Measurements from ENCODE around the gene IMP4. TPM values are rescaled to one million over a fixed set of nuclear protein-coding genes. Genes with fewer than 3 reads are reported as not detected.
"Not testable (repeated sequence)": the region's sequence is repeated elsewhere in the genome, so short reads cannot be mapped to it uniquely, and the experiment has no call there.

The IMP4 gene, protein sequence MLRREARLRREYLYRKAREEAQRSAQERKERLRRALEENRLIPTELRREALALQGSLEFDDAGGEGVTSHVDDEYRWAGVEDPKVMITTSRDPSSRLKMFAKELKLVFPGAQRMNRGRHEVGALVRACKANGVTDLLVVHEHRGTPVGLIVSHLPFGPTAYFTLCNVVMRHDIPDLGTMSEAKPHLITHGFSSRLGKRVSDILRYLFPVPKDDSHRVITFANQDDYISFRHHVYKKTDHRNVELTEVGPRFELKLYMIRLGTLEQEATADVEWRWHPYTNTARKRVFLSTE
- 37.5 TPM for total RNA-seq

DNA sequence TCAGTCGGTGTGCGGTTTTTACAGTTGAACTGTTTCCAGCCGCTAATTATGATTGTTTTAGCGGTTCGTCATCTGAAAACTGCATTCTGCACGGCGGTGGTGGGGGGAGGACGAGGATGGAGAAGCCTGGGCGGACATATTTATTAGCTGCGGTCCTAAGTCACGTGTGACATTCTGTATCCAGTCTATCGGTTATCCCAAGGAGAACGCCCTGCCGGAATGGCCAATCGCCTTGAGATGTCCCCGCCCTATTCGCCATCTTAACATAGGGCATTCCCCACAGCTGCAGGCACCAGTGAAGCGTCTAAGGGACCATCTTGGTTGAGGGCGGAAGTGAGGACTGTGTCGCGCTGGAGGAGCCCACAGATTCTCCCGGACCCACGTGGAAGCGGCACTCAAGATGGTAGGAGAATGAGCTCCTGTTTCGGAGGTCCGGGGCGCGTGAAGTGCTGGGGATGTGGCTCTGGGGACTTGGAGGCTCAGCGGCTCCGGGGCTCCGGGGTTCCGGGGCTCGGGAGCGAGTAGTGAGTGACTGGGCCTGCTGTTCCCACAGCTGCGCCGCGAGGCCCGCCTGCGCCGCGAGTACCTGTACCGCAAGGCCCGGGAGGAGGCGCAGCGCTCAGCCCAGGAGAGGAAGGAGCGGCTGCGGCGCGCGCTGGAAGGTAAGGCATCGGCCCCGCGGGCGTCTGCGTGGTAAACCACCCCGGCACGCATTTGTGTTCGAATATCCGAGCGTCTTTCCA lies at the start of gene IMP4:
TSS of gene IMP4 (plus strand) at position 365 of the 743 bp plus-strand sequence. CDS start at position 401, 36 bp downstream.
- FAIRE-seq (peak; percentile 69), DNase-seq (ENCODE audit: low spot score in 2 of 2) (peak; percentile 91 to 95)

DNA sequence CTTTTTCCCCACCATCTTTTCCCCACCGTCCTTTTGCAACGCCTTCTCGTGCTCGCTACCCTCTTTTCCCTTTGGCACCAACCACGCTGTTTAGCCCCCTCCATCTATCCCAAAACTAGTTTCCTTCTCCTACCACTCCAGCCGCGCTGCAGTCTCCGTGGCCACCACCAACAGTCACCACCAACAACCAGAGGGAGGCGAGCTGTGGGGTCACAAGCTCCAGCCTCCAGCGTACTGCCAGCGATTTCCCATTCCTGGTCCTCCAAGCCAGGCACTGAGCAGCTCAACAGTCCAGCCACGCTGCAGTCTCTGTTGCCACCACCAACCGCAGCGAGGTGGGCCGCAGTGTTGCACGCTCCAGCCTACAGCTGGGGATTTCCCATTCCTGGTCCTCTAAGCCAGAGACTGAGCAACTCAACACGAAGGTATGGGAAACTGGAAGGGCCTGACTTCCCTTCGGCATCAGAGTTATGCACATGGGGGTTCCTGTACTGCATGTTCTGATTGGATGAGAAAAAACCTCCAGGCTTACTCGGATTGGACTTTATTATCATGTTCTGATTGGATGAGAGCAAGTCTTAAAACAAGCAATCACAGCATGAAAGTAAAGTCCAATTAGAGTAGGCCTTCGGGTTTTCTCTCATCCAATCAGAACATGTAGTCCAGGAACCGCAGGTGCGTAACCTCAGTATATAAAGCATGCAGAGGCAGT lies 42.3 kb upstream of the IMP4 start:
- no peak for FAIRE-seq

DNA sequence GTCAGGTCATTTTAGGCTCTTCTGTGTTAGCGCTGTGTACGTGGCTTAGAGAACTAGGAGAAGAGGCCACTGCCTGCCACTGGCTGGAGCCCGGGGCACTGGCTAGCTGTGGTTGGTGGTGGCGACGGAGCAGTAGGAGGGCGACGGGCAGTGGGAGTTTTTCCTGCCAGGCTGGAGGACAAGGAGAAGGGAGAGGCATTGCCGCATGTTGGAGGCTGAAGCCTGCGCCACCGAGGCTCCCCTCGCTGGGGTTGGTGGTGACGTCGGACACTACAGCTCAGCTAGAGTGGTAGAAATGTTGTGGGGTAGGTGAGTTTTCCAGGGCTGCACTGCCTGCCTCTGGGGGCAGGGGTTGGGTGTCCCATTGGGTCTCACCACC lies 41.7 kb upstream of the IMP4 start:
- FAIRE-seq (no peak), DNase-seq (ENCODE audit: low spot score in 2 of 2) (no peak)

More for the DNA sequence above, 42.3 kb upstream of the IMP4 start:
- no peak for DNase-seq (ENCODE audit: low spot score in 2 of 2)

DNA sequence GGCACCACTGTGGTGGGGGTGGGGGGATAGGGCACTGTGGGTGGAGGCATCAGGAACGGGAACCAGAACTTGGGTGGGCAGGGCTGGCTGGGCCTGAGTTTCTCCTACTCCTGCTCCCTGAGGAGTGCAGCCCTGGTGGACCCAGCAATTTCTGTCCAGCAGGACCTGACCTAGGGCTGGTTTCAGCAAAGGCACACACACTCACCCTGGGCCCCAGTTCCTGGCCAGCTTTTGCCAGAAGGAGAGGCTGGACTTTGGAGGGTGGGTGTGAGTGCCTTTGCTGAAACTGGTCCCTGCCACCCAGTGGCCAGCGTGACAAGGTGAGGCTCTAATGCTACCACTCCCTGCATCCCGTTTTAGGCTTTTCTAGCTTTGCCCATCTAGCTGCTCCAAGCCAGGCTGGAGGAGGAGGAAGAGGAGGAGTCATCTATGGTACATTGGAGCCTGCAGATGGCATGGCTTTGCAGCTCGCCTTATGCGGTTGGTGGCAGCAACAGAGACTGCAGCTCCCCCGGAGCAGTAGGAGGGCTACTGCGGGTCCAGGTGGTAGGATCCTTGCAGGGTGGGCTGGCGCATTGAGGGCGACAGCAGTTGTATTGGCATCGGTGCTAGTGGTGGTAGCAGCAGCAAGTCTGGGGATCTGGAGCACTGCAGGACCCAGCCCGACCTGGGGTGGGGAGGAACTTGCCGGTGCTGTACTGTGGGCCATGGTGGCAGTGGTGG lies 40.4 kb upstream of the IMP4 start:
- FAIRE-seq = no peak
- DNase-seq (ENCODE audit: low spot score in 2 of 2) = no peak

DNA sequence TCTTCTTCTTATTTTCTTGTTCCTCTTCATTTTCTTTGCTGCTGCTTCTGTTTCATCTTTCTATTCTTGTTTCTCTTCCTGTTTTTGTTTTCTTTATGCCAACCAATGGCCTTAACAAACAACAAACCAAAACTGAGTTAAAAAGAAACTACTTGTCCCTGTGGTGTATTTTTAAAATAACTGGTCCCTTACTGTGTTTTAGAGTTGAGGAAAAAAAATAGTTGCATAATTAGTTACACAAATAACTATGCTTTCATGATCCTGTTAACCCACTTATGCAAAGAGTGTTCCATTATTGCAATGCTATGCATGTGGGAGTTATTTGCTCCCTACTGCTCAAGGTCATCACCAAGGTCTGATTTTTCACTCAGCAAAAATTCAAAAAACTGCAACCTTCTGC lies 39.5 kb upstream of the IMP4 start:
- FAIRE-seq = no peak
- DNase-seq (ENCODE audit: low spot score in 2 of 2) = no peak

DNA sequence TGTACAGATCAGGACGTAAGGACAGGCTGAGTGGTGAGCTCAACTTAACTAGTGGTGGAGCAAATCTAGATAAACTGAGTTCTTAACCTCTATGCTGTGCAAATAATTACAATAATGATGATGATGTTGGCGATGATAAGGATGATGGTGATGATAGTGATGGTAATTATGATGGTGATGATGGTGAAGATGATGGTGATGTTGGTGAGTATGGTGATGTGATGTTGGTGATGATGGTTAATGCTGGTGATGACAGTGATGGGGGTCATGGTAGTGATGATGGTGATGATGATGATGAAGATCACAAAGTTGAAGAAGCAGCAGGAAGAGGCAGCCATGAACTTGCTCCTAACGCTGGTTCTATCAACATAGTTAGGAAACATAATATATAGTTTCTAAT lies 38.0 kb upstream of the IMP4 start:
- DNase-seq (ENCODE audit: low spot score in 2 of 2) = no peak
- FAIRE-seq = no peak

DNA sequence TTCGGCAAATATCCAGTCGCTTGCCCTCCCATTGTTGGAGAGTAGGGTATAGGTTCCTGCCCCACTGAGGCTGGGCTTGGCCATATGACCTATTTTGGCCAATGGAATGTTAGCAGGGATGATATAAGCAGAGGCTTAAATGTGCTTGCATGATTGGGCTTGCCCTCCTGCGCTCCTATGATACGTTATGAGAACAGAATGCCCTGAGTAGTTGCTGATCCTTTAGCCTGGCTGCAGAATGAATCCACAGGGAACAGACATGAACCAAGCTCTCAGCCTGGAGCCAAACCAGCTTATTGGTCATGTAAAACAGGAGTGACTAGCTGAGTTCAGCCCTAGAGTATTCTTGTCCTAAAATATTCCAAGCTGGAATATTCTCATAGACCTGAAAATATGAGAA lies 34.8 kb upstream of the IMP4 start:
- FAIRE-seq (no peak), DNase-seq (ENCODE audit: low spot score in 2 of 2) (no peak)

DNA sequence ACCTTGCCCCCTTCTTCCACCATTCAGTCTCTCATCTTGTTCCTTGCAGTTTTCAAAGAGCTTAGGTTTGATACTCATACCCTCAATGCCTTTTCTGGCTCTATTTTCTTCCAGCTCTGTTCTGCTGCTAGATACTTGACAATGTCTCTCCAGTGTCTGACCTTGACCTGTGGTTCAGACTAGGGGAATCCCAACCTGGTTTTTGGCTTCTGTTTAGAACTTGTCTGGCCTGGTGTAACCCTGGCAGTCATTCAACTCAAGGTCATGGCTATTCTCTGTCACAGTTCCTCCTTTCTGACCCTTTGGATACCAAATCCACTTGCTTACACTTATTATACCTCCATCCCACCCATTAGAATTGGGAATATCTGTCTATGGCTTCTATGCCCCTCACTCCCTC lies 31.8 kb upstream of the IMP4 start:
- FAIRE-seq = no peak
- no peak for DNase-seq (ENCODE audit: low spot score in 2 of 2)

DNA sequence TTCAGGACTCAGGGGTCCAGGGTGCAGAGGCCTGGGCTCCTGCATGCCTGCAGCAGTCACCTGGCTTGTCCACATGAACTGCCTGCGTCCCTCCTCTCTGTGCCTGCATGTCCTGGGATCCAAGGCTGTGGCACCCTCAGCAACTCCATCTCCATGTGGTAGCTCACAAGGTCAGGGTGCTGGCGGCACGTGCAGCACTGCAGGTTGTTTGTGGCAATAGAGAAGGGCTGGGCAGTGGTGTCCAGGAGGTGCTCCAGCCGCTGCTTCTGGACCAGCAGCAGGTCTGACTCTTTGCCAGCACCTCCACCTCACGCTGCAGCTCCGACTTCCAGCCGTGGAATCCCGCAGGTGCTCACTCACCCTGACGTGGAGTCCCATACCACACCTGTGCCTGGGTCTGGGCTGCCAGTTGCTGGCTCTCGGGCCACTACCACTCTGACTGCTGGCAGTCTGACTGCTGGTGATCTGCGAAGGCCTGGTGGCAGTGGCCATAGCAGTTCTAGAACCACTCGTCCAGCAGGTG lies 28.8 kb upstream of the IMP4 start:
- FAIRE-seq = no peak
- no peak for DNase-seq (ENCODE audit: low spot score in 2 of 2)

DNA sequence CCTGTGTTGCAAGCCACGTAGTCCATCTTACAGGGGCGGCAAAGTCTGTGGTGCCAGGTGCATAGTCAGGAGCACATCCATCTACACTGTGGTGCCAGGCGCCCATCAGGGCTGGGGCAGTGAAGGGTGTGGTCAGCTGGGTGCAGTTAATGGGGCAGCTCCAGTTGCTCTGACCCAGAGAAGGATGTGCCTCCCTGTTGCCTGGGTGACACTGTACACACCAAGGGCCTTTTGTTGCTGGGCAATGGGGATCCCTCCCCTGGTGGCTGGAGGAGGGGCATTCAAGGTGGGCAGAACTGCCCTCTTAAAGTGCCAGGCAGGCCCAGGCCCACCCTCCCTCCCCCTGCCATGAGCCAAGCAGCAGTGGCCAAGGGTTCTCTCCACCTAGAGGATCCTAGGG lies 28.3 kb upstream of the IMP4 start:
- no peak for FAIRE-seq

DNA sequence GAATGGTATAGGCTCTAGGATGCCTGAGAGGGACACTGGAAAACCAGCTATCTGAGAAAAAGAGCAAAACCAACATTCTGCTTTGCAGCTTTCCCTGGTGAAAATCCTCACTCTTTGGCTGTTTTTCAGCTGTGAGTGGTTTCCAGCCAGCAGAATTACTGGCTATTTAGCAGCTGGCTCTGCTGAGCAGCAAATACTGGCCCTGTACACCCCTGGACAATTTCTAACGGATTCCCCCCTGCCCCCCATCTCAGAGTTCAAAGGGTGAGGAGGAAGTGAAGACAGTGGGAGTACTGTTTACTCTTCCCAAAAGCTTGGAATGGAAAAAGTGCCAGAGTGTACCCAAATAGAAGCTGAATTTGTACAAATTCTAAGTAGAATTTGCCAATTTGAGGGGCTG lies 26.1 kb upstream of the IMP4 start:
- FAIRE-seq (no peak), DNase-seq (ENCODE audit: low spot score in 2 of 2) (no peak)

More for the DNA sequence above, 28.3 kb upstream of the IMP4 start:
- no peak for DNase-seq (ENCODE audit: low spot score in 2 of 2)

DNA sequence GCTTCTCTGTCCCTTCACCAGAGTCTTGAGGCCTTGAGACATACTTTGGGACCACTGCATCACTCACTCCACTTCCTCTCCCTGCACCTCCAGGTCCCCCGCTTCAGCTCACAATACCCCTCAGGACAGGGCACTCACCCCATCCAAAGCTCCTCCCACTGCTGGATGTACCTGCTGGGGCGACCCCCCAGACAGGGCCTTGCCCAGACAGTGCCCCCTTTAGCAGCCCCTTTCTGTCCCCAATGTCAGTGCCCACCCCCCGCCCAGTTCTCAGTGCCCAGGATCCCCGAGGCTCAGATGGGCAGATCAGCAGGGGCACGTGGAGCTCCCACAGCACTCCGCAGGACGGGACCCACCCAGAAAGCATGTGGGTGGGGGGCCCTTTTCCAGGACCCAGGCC lies 23.8 kb upstream of the IMP4 start:
- DNase-seq (ENCODE audit: low spot score in 2 of 2) (no peak), FAIRE-seq (no peak)

DNA sequence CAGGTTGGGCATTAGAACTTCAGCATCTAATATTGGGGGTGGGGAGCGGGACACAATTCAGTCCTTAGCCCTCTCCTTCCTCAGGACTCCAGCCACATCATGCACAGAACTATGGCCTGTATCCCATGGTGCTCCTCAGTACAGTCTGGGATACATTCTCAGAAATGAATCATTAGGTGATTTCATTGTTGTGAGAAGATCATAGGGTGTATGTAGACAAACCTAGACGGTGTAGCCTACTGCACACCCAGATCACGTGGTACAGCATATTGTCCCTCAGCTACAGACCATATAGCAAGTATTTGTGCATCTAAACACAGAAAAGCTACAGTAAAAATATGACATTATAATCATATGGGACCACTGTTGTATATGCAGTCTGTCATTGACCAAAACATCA lies 23.2 kb upstream of the IMP4 start:
- FAIRE-seq (no peak), DNase-seq (ENCODE audit: low spot score in 2 of 2) (no peak)

DNA sequence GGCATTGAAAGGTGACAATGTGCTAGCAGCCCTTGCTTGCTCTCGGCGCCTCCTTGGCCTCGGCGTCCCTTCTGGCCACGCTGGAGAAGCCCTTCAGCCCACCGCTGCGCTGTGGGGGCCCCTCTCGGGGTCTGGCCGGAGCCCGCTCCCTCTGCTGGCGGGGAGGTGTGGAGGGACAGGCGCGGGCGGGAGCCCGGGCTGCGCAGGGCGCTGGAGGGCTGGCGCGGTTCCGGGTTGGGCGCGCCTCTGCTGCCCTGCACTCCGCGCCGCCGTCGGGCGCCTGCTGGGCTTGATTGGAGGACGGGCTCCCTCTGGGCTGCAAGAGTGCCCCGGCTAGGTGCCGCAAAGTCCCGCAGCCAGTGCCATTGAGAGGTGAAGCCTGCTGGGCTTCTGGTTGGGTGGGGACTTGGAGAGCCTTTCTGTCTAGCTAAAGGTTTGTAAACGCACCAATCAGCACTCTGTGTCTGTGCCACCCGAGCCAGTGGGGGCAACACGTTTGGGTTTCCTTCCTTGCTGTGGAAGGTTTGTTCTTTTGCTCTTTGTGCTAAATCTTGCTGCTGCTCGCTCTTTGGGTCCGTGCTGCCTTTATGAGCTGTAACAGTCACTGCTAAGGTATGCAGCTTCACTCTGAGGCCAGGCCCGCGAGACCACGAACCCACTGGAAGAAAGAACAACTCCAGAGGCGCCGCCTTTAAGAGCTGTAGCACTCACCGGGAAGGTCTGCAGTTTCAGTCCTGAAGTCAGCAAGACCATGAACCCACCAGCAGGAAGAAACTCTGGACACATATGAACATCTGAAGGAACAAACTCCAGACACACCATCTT lies 14.8 kb upstream of the IMP4 start:
- DNase-seq (ENCODE audit: low spot score in 2 of 2) (no peak), FAIRE-seq (no peak)

DNA sequence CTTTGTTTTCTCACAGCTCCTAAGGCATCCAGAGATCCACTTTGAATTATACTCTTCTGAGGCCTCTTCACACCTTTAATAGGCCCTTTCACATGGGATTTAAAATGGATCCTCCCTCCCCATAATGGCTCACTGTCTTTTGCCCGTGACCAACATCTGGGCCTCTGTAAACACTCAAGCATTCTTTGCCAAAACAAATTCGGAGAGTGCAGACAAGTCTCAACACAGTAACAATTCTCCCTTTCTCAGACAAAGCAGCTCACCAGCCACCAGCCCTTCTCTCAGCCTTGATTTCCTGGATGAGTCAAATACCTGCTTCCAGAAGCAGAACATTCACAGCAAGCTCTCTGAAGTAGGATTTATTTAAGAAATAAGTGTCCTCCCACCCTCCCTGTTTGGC lies 14.0 kb upstream of the IMP4 start:
- FAIRE-seq (no peak), DNase-seq (ENCODE audit: low spot score in 2 of 2) (no peak)

DNA sequence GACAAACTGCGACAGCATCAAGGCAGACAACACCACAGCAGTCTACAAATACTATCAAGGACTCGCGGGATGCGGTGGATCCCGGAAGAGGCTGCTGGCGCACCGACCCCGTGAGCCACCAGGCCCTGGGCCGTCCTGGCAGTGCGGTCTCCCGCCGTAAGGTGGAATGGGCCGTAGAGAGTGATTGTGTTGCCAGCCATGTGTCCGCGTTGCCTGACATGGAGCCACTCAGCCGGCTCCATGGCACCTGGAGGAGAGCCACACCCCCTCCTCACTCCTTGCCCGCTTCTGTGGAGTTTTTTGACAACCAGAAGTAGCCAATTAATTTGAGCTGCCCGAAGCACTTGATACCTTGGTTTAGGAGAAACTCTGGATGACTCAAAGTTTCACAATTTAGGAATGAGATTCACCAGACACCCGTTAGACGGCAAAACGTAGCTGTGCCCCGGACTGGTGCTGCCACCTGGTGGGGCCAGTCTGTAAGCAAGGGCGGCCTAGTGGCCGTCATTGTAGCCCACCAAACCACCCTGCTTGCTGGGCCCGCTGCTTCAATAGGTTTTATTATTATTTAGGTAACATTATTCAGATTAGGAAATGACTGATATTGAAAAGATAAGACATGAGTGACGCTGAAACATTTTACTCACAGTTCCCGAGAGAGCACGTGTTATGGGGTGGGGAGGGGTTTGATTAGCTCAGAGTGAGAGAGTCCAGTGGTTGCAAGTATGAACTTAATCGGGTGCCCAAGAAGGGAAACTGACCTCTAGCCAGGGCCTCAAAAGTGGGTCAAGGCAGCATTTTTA lies 10.2 kb upstream of the IMP4 start:
- FAIRE-seq (no peak), DNase-seq (ENCODE audit: low spot score in 2 of 2) (peak; percentile 55 to 78)

DNA sequence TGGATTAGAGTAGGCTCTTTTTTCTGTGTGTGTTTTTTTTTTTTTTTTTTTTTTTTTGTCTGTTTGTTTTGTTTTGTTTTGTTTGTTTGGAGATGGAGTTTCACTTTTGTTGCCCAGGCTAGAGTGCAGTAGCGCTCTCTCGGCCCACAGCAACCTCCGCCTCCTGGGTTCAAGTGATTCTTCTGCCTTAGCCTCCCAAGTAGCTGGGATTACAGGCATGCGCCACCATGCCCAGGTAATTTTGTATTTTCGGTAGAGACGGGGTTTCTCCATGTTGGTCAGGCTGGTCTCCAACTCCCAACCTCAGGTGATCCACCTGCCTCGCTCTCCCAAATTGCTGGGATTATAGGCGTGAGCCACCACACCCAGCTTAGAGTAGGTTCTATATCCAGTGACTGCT lies 9.4 kb upstream of the IMP4 start:
- not testable (repeated sequence) for FAIRE-seq; DNase-seq (ENCODE audit: low spot score in 2 of 2)

DNA sequence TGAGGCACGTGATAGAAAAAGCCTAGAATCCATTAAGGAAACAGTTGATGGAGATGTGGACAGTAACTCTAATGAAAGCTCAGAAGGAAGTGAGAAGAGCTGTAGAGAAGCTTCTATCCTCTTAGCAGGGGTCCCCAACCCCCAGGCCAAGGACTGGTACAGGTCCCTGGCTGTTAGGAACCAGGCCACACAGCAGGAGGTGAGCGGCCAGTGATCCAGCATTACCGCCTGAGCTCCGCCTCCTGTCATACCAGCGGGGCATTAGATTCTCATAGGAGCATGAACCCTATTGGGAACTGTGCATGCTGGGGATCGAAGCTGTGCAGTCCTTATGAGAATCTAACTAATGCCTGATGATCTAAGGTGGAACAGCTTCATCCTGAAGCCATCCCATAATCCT lies 8.7 kb upstream of the IMP4 start:
- FAIRE-seq (no peak), DNase-seq (ENCODE audit: low spot score in 2 of 2) (no peak)

DNA sequence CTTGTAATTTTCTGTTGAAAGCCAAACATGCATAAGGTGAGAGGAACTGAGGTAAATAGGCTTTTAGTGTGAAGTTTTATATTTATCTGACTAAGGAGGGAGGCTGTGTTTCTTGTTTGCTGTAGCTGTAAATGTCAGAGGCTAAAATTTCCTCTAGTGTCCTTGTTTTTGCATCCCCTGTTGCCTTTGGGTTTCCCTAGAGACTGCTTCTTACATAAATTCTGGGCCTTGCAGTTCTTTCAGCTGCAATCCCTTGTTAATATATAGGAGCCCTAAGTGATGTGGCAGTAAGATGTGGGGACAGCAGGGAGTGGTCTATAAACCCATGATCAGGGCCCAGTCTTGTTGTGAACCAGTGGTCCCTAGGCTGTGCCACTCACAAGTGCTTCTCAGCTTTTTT lies 7.5 kb upstream of the IMP4 start:
- FAIRE-seq (no peak), DNase-seq (ENCODE audit: low spot score in 2 of 2) (no peak)
